Gastrocnemius medialis (tissue), 4 donors: ENCODE measurements around the gene RPL9.

Source experiments
- POLR2A ChIP-seq, 2 donors: fragments of 450-650 bp; IDR thresholded peaks; one replicate each; pipeline ENCODE4 v1.6.1; 2017; ENCODE audit warnings: antibody characterized with exemption in 2 of 2, mild to moderate bottlenecking in 2 of 2, moderate library complexity in 2 of 2
- TF ChIP-seq, protein P1 (sequence below), 5 experiments: fragments of 450-650 bp in 3 of 5; fragments of 200-600 bp in 2 of 5; sonication (generic) in 2 of 5; IDR thresholded peaks in 4 of 5; conservative IDR thresholded peaks in 1 of 5; 1 replicate in 4 of 5; 2 replicates in 1 of 5; pipeline ENCODE4 v1.5.1; 2016 to 2019; ENCODE audit warnings: antibody characterized with exemption in 5 of 5, mild to moderate bottlenecking in 3 of 5, moderate library complexity in 3 of 5

DNA sequence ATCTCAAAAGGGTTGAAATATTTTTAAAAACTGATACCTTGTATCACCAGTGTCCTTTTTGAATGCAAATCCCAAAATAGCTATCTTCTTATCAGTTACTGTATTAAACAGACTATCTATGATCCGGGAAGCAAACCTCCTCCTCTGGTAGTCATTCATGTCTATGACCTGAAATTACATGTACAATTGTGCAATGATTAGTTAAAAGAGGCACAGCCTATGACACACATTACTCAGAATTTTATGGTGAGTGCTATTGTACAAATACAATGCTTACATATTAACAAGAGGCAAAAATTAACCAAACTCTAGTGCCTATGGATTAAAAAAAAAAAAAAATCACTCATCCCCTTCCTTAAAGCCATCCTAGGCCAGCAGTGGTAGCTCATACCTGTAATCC, 46.9 kb upstream of the RPL9 start:
- no peak for TF ChIP-seq POLR2A (IDR thresholded peaks at IDR 0.05)
- TF ChIP-seq, protein P1, sequence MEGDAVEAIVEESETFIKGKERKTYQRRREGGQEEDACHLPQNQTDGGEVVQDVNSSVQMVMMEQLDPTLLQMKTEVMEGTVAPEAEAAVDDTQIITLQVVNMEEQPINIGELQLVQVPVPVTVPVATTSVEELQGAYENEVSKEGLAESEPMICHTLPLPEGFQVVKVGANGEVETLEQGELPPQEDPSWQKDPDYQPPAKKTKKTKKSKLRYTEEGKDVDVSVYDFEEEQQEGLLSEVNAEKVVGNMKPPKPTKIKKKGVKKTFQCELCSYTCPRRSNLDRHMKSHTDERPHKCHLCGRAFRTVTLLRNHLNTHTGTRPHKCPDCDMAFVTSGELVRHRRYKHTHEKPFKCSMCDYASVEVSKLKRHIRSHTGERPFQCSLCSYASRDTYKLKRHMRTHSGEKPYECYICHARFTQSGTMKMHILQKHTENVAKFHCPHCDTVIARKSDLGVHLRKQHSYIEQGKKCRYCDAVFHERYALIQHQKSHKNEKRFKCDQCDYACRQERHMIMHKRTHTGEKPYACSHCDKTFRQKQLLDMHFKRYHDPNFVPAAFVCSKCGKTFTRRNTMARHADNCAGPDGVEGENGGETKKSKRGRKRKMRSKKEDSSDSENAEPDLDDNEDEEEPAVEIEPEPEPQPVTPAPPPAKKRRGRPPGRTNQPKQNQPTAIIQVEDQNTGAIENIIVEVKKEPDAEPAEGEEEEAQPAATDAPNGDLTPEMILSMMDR (IDR thresholded peaks at IDR 0.05 in 4 of 5, conservative IDR thresholded peaks at IDR 0.05 in 1 of 5): no peak
